GM18511 (cell line): ENCODE data around the gene ASIC3.
"Not testable (repeated sequence)": the region's sequence is repeated elsewhere in the genome, so short reads cannot be mapped to it uniquely, and the experiment has no call there.

Source experiments
- ATAC-seq: cut with Tn5 transposase; IDR thresholded peaks from one replicate; pipeline ENCODE4 v1.9.1; 2021; ENCODE audit warnings: mild to moderate bottlenecking, moderate library complexity; ENCODE audit not compliant: unreplicated experiment

ASIC3 gene

DNA sequence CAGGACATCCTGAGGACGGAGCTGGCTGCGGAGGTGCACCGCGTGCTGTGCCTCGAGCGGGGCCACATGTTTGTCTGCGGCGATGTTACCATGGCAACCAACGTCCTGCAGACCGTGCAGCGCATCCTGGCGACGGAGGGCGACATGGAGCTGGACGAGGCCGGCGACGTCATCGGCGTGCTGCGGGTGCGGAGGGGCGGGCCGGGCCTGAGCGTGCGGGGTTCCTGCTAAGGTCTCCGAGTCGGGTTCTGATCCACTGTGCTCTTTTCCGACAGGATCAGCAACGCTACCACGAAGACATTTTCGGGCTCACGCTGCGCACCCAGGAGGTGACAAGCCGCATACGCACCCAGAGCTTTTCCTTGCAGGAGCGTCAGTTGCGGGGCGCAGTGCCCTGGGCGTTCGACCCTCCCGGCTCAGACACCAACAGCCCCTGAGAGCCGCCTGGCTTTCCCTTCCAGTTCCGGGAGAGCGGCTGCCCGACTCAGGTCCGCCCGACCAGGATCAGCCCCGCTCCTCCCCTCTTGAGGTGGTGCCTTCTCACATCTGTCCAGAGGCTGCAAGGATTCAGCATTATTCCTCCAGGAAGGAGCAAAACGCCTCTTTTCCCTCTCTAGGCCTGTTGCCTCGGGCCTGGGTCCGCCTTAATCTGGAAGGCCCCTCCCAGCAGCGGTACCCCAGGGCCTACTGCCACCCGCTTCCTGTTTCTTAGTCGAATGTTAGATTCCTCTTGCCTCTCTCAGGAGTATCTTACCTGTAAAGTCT lies 34.4 kb upstream of the ASIC3 start:
- ATAC-seq, result peak; percentile 47

DNA sequence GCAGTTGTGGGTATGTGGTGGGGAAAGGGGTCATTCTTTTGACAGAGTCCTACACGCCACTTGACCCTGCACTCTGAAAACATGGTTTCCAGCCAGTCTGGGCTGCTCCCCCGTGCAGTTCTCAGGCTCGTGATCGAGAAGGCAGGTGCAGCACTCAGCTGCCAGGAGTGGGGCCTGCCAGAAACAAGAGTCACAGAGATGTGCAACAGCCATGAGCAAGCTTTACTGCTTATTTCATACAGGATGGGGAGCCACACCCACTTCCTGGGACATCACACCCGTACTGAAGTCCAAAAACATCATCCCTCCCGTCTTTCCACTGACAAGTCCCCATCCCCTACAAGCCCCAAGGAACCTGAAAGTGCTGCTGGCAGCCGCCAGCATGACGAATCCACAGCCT lies 33.4 kb upstream of the ASIC3 start:
- no peak for ATAC-seq

DNA sequence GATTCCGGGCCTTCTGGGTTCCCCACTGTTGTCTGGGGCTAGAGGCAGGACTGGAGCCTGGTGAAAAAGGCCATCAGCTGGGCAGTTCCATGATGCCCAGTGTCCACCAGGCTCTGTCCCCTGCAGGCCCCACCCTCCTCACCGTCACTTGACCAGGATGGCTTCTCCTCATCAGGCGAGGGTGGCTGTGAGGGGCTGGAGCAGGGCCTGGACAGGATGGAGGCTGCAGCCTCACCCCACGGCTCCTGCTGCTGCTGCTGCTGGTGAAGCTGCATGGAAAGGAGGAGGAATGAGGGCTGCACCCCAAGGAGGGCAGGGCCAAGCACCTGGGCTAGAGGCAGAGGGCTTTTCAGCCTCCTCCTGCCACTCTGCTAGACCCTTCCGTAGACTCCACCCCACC lies 32.4 kb upstream of the ASIC3 start:
- no peak for ATAC-seq

DNA sequence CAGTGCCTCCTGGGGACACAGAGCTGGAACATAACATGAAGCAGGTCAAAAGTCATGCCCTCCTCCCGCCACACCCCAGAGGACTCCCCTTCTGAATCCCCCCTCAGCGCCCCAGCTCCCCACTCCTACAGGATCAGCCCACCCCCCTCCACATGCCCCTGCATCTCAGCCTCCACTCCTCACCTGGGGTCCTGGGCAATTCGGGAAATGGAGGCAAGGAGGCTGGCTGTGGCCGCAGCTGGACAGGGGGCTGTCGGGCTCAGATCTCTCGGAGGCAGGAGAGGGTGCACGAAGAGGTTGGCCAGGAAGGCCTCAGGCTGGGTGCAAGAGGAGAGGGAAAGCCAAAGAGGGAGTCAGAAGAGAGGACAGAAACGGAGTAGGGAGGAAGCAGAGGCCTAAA lies 31.8 kb upstream of the ASIC3 start:
- no peak for ATAC-seq

DNA sequence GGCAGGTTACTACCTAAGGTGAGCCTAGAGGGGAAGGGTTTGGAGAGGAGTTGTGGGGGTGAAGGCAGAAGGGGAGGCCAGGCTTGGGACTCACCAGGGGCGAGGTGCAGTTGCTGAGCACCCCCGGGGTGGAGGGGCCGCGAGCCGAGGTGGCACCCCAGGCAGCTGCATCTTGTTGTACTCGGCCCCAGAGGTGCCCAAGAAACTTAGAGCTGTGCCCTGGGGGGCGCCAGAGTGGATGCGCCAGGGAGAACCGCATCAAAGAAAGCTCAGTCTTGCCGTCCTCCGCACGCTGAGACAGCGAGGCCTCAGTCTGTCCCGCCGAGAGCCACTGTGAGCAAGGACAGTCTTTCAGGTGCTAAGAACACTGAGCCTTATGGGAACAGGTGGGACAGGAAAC lies 31.4 kb upstream of the ASIC3 start:
- no peak for ATAC-seq

DNA sequence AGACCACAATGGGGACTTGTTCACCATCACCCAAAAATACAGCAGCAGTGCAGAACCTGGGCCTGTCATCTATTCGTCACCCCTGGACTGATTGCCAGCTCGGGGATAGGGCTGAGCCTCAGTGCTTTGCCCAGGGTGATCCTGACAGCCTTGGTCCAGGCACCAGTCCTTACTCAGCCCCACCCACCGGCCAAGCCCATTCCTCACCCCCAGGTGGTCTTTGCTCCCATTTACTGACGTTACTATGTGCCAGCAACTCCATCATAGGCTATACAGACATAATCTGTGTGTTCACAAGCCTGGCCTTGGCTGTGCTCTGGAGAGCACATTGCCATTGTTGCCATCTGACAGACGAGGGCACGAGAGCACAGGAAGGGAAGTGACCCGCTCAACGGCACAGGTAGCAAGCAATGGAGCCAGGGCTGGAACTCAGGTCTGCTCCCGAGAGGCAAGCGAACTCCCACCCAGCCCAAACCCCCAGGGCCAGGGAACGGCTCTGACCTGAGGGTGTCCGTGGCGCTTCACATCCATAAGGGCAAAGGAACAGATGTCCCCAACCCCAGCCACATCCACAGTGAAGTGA lies 30.9 kb upstream of the ASIC3 start:
- no peak for ATAC-seq

DNA sequence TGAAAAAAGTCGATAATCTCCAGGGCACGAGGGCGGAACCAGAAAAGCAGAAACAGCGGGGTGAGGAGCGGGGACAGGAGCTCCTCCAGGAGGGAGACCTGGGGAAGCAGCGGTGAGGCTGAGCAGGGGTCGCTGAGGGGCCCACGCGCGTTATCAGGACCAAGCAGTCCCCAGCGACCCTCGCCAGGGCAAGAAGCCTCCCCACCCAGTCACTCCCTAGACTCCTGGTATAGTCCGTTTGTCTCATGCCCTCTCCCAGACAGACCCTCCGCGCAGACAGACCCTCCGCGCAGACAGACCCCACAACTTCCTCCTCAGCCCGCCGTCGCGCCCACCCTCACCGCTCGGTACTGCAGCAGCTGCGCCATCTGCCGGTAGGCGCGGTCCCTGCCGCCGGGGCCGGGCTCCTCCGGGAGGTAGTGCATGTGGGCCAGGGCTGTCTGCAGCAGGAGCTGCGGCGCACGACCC lies 30.3 kb upstream of the ASIC3 start:
- peak; percentile 71 for ATAC-seq

DNA sequence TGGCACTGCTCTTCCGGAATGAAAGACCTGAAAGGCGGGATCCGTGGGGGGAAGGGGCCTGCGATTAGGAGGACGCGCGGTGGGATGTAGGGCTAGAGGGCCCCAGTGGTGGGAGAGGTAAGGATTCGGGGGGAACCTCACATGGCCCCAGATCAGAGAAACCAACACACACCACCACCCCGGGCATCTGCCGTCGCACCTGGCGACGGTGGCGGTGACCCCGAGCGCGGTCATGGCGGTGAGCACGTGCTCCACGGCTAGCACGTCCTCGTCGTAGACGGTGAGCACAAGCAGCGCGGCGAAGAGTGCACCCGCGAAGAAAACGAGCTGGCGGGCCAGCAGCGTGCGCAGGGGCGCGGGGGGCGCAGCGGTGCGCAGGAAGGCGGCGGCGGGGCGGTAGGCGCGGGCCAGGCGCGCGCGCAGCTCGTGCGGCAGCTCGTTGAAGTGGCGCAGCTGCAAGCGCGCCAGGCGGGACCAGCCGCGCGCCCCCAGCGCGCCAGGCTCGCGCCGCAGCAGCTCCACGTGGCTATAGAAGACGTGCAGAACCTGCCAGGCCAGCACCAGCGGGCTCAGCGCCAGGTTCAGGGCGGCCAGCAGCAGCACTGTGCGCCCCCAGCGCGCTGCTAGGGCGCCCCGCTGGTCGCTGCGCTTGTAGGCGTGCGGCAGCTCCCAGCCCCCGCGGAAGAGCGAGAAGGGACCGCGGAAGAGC lies 29.8 kb upstream of the ASIC3 start:
- ATAC-seq, result peak; percentile 33

DNA sequence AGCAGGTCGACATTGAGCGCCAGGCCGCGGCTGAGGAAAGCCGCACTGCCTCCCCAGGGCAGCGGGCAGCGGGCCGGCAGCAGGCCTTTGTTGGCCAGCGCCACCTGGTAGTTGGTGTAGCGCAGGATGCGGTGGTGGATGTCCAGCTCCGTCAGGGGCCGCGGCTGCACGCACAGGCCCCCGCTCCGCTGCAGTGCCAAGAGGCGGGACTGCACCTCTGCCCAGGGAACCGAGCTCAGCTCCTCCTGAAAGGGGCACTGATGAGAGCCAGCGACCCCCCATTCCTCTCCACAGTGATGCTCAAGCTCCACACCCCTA lies 29.2 kb upstream of the ASIC3 start:
- no peak for ATAC-seq

DNA sequence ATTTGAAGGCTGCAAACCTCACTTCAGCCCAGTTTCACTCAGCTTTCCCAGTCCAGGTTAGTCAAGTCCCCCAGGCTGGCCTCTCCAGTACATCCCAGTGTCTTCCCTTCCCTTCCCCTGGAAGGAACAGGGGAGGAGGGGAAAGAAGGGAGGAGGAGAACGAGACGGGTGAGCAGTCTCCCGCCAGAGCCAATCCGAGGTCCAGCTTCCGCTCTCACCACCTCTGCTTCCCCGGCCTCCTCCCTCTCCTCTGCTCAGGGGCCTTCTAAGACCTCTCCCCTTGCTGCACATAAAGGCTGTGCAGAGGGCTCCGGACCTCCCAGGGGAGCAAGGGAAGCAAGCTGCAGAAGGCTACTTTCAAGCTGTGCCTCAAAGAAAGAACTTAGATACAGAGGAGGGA lies 28.1 kb upstream of the ASIC3 start:
- no peak for ATAC-seq

DNA sequence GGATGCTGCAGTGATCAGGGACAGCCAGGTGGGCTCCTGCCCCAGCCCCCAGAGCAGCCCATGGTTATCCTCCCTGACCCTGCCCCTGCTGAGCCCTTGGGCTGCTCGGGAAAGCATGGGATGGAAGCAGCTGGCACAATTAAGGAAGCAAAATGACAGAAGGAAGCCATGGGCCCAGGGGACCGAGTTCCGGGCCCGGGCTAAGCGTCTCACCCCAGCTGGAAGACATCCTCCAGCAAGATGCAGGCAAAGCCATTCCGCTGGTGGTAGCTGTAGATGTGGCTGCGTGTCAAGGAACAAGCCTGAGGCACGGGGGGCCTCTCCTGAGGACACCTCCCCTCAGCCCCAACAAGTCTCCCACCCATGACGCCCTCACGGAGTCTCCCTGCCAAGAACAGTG lies 25.1 kb upstream of the ASIC3 start:
- ATAC-seq, result no peak

DNA sequence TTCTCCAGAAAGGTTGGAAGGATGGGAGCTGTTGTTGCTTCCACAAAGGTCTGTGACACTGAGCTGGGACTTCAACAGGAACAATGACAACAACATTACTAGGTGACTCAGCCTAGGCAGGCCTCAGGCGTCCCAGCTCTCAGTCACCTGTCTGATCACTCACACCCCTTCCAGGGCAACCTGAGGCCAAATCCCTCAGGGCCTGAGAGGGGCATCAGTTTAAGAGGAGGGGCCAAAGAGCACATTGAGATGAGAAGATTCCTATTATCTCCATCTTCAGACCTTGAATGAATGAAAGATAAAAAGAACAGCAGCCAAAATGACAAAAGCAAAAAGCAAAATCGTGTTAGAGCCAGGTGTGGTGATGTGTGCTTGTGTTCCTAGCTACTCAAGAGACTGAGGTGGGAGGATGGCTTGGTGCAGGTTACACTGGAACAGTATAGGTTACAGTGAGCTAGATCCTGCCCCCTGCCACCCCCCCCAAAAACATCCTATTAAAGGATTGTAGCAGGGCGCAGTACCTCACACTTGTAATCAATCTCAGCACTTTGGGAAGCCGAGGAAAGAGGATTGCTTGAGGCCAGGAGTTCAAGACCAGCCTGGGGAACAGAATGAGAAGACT lies 23.8 kb upstream of the ASIC3 start, which contains the start of gene ATG9B:
TSS of gene ATG9B (minus strand) at position 60 of the 622 bp plus-strand sequence. CDS start 71 bp downstream, outside the sequence.
- ATAC-seq, result no peak

DNA sequence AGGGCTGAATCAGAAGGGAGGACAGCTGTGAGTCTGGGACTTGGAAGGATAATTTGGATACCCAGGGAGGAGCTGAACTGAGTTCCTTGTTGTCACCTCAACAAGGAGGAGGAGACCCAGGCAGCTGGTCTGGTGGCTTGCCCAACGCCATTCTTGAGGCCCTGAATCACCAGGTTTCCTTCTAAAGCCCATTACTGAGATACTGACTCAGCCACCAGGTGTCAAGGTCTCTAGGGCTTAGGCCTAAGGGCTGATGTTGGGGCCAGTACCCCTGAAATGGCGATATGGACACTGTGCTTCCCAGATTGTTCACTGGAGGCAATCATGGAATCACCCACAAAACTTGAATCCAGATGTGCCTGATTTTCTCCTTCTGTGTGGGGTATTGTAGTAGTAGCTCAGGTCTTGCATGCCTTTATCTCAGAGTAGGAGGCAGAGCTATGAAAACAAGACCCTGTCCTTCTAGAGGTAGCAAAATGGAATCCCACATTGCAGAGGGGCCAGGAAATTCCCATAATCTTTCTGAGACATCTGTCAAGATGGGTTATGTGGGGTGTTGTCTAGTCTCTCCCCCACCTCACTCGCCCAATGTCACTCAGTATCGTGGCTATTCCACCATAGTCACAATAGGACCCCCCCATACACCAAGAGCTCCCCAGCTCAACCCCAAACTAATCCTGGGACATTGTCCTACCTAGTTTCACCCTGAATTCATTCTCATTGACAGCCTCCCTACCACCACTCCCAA lies 22.2 kb upstream of the ASIC3 start:
- no peak for ATAC-seq

DNA sequence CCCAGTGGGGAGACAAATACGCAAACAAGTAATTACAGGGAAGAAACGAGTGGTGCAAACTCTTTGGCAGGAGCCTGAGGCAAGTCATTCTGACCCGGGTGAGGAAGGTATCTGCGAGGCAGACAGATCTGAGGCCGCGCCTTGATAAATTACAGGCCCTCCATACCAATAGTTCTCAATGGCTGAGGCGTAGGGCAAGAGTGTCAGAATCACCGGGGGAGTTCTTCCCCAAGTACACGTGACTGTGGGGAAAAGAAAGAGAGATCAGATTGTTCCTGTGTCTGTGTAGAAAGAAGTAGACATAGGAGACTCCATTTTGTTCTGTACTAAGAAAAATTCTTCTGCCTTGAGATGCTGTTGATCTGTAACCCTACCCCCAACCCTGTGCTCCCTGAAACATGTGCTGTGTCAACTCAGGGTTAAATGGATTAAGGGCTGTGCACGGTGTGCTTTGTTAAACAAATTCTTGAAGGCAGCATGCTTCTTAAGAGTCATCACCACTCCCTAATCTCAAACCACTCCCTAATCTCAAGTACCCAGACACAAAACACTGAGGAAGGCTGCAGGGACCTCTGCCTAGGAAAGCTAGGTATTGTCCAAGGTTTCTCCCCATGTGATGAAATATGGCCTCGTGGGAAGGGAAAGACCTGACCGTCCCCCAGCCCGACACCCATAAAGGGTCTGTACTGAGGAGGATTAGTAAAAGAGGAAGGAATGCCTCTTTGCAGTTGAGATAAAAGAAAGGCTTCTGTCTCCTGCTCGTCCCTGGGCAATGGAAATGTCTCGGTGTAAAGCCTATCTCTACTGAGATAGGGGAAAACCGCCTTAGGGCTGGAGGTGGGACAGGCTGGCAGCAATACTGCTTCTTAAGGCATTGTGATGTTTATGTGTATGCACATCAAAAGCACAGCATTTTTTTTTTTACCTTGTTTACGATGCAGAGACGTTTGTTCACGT lies 21.3 kb upstream of the ASIC3 start:
- ATAC-seq, result not testable (repeated sequence)

DNA sequence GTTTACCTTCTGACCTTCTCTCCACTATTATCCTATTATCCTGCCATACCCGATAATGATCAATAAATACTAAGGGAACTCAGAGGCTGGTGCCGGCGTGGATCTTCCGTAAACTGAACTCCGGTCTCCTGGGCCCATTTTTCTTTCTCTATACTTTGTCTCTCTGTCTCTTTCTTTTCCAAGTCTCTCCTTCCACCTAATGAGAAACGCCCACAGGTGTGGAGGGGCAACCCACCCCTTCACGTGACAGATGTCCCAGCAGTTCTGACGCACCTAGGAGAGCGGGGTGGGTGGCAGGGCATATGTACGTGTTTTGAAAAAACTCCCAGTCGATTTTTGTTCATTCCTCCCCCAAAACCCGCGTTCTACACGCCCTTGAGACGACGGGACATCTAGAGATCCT lies 20.6 kb upstream of the ASIC3 start:
- peak; percentile 11 for ATAC-seq

DNA sequence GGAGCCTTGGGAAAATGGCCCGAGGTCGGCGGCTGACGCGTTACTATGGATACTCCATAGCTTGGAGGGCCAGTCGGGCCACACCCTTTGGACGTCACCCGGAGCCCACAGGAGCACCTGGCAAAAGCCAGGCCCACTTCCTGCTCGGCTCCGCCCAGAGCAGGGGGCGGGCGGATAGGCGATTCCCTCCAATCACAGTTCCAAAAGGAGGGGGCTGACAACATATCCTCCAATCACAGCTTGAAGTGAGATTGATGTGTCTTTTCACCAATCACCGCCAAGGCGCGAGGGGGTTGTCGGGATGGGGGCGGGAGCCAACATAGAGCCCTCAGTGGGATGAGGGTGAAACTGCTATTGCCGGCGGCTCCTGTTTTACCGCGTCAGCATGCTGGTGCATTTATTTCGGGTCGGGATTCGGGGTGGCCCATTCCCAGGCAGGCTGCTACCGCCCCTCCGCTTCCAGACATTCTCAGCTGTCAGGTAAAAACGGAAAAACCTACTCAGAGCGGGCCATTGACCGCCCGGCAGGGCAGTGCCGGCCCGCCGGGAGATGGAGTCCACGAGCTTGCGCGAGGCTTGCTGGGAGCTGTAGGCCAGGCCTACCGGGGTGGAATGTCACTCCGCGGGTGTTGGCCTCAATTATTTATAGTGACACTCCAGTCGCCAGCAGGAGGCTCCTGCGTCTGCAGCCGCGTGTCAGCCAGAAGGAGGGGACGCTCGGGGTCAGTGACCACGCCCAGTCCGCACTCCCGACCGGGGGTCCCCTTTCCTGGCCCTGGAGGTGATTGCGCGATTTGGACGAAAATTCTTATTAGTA lies 20.0 kb upstream of the ASIC3 start, which contains the start of gene ABCB8:
TSS of gene ABCB8 (plus strand) at position 320 of the 817 bp plus-strand sequence. CDS start at position 386, 66 bp downstream.
- peak; percentile 97 for ATAC-seq

DNA sequence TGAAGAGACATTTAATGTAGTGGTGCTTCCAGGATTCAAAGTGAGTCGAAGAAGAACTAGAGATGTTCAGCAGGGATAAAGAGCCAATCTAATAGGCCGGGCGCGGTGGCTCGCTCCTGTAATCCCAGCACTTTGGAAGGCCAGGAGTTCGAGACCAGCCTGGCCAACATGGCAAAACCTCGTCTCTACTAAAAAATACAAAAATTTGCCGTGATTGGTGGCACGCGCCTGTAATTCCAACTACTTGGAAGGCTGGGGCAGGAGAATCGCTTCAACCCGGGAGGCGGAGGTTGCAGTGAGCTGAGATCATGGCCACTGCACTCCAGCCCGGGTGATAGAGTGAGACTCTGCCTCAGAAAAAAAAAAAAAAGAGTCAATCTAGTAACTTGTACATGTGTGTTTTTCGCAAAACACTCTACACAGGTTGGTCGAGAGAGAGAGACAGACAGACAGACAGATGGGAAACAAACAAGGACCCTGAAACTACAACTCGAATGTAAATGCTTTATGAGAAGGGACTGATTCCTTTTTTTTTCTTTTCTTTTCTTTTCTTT lies 19.3 kb upstream of the ASIC3 start:
- no peak for ATAC-seq

DNA sequence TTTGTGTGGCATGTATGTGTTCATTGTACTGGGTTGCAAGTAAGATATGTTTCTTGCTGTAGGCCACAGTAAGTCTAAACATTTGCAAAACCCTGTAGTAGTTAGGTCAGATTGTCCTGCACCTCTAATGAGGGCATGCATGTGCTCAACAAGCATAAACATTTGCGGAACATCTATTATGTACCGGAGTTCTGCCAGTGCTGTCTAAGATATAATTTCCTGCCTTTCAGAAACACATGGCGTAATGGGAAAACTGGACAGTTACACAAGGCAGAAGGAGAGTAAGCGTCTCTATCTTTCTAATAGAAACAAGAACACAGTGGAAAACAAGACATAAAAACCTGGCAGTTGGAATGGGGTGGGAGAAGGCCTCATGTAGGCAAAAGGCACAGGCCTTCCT lies 17.3 kb upstream of the ASIC3 start:
- ATAC-seq, result no peak
